Upper lobe of right lung (tissue), 1 donor: ENCODE data around the gene FSHR. TPM values are rescaled to one million over a fixed set of nuclear protein-coding genes. Genes with fewer than 3 reads are reported as not detected.

ENCODE experiments used
- ATAC-seq: fragments of 200-7000 bp; cut with Tn5 transposase; one replicate; pipeline ENCODE4 v1.9.1; 2020; ENCODE audit warnings: mild to moderate bottlenecking, moderate library complexity
- DNase-seq: peaks from one replicate; pipeline ENCODE4 v3.0.0-alpha.2; 2020
- H3K27ac ChIP-seq: fragments of 200-600 bp; one replicate; pipeline ENCODE4 v1.8.0; 2022
- H3K27me3 ChIP-seq: fragments of 200-600 bp; one replicate; pipeline ENCODE4 v1.8.0; 2022; ENCODE audit warnings: mild to moderate bottlenecking
- H3K36me3 ChIP-seq: fragments of 200-600 bp; one replicate; pipeline ENCODE4 v1.8.0; 2022
- H3K4me1 ChIP-seq: fragments of 200-600 bp; one replicate; pipeline ENCODE4 v1.8.0; 2022
- H3K4me3 ChIP-seq: fragments of 200-600 bp; one replicate; pipeline ENCODE4 v1.8.0; 2022; ENCODE audit warnings: mild to moderate bottlenecking
- H3K9me3 ChIP-seq: fragments of 200-600 bp; one replicate; pipeline ENCODE4 v1.8.0; 2022
- CTCF ChIP-seq: fragments of 200-600 bp; IDR thresholded peaks from one replicate; pipeline ENCODE4 v1.8.0; 2022; ENCODE audit warnings: antibody characterized with exemption
- intact Hi-C: fragments of 100-400 bp; cut with DNase I; formaldehyde crosslinking; loops from one replicate; pipeline ENCODE4 v1.11.0; 2022
- total RNA-seq: library from RNA; stranded (reverse); fragmentation: NEBNext Ultra II Directional; extraction: Animal tissue kit (Norgen Biotek cat#: 25700); gene quantifications from one replicate; pipeline ENCODE4 v1.2.1, GENCODE V29; 2021
- donor health status: DM: no; HTN: yes; CAD: no; lungs with severe emphysema.

FSHR gene
- total RNA-seq, 1 donor from 2014 or later: not detected

GRCh38 chr2:48941456-48941855 is 212.9 kb downstream of the FSHR start:
- Histone ChIP-seq H3K27ac (no peak overlapping the region), H3K4me1 (no peaks in the 10 kb centered on the region), H3K27me3 (no peaks in the 10 kb centered on the region), H3K36me3 (no peaks in the 10 kb centered on the region), H3K4me3 (no peak overlapping the region), H3K9me3 (no peaks in the 10 kb centered on the region)
- TF ChIP-seq CTCF: no peak
- no peak for ATAC-seq
- intact Hi-C loops: no loop called here
- DNase-seq: no peak

- no peak overlapping the region for H3K27ac ChIP-seq
- no peak for DNase-seq
- intact Hi-C loops: no loop called here
Observed at GRCh38 chr2:48940606-48941005, 213.7 kb downstream of the FSHR start.

DNA sequence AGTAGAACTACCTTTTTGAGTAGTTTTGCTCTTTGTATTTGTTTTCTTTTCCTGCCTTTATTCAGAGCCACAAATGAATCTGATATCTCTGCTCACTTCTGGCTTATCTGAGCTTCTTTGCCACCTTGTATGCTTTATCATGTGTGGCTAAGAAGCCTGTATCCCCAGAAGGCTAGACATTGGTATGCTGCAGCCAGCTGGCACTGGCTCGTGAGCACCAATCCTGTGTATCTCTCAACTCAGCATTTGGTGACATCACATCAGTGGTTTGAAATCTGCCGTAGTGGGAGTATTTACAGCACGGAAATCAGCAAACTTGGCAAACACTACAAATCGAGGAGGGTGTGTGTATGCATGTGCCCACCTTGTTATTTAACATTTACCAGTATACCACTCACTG is 215.1 kb downstream of the FSHR start:
- no peak overlapping the region for H3K4me3 ChIP-seq
- H3K9me3 ChIP-seq: no peaks in the 10 kb centered on the region
- DNase-seq (no peak), ATAC-seq (no peak)
- no peak overlapping the region for H3K27ac ChIP-seq
- intact Hi-C loops: no loop called here
- H3K36me3 ChIP-seq: no peaks in the 10 kb centered on the region
- no peak for TF ChIP-seq CTCF
- no peaks in the 10 kb centered on the region for H3K27me3 ChIP-seq
- no peaks in the 10 kb centered on the region for H3K4me1 ChIP-seq

More at GRCh38 chr2:48940606-48941005, 213.7 kb downstream of the FSHR start:
- H3K36me3 ChIP-seq: no peaks in the 10 kb centered on the region
- H3K9me3 ChIP-seq: no peaks in the 10 kb centered on the region
- no peak for TF ChIP-seq CTCF
- no peak overlapping the region for H3K4me3 ChIP-seq
- H3K27me3 ChIP-seq: no peaks in the 10 kb centered on the region
- no peak for ATAC-seq
- no peaks in the 10 kb centered on the region for H3K4me1 ChIP-seq

DNA sequence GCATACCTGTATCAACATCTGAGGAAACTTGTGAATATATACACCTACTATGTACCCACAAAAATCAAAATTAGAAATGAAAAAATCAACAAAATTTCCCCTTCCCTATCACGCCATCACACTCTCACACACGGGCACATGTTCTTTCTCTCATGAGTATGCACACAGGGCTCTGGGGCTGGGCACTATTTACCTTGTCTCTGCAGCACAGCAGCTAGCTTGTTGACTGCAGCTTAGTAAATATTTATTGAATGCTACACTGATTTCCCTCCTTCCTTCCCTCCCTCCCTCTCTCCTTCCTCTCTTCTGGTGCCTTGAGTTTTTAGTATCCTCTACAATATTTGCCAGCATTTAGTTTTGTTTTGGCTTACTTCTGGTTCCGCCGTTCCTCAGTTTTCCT is 216.1 kb downstream of the FSHR start:
- intact Hi-C loops: no loop called here
- no peaks in the 10 kb centered on the region for H3K4me1 ChIP-seq
- no peak for ATAC-seq
- H3K27me3 ChIP-seq: no peaks in the 10 kb centered on the region
- no peak overlapping the region for H3K4me3 ChIP-seq
- TF ChIP-seq CTCF: no peak
- no peak overlapping the region for H3K27ac ChIP-seq
- no peaks in the 10 kb centered on the region for H3K9me3 ChIP-seq
- no peaks in the 10 kb centered on the region for H3K36me3 ChIP-seq
- DNase-seq: no peak

DNA sequence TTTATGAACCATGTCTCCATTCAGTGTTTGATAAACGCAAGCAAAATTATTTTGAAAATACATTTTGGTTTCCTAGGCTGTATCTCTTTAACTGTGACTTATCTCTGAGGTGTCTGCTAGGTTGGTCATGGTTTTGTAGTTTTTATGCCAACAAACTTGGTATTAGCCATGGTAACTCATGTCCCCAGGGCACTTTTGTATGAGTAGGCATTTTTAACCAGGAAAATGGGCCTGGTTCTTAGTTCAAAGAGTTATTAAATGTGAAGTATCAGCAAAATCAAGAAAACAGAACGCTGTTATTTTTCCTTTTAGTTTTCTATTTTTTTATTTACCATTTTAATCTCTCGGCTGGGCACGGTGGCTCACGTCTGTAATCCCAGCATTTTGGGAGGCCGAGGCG is 219.5 kb downstream of the FSHR start:
- DNase-seq (no peak), ATAC-seq (no peak)
- Histone ChIP-seq H3K4me3 (no peak overlapping the region), H3K9me3 (no peaks in the 10 kb centered on the region), H3K27ac (no peak overlapping the region), H3K27me3 (no peaks in the 10 kb centered on the region), H3K36me3 (no peaks in the 10 kb centered on the region), H3K4me1 (no peaks in the 10 kb centered on the region)
- TF ChIP-seq CTCF: no peak
- intact Hi-C loops: no loop called here

GRCh38 chr2:48933828-48934497 is 220.4 kb downstream of the FSHR start:
- DNase-seq (no peak), ATAC-seq (no peak)
- Histone ChIP-seq H3K4me3 (no peak overlapping the region), H3K27me3 (no peaks in the 10 kb centered on the region), H3K4me1 (no peaks in the 10 kb centered on the region), H3K27ac (no peak overlapping the region), H3K9me3 (no peaks in the 10 kb centered on the region), H3K36me3 (no peaks in the 10 kb centered on the region)
- TF ChIP-seq CTCF: no peak
- intact Hi-C loops: no loop called here
